Fibroblast of pulmonary artery (primary cell): Measurements from ENCODE around the gene SERTAD3.

Experiments
- DNase-seq: peaks from one replicate; pipeline ENCODE4 v3.0.0-alpha.2; 2010; ENCODE audit warnings: low read depth
- H3K4me3 ChIP-seq: replicated peaks from 2 replicates; pipeline ENCODE4 v1.5.1; 2011; ENCODE audit warnings: low read depth, mild to moderate bottlenecking, control low read depth, low read length, moderate library complexity
- CTCF ChIP-seq: IDR thresholded peaks from 2 replicates; pipeline ENCODE4 v1.5.1; 2011; ENCODE audit warnings: mild to moderate bottlenecking, control low read depth, low read length, inconsistent platforms; ENCODE audit errors: missing control alignments

Gene SERTAD3

GRCh38 chr19:40403262-40403984 lies 40.7 kb downstream of the SERTAD3 start:
- TF ChIP-seq CTCF: no peak
- DNase-seq: peak; percentile 92
- H3K4me3 ChIP-seq: peak overlapping the region; percentile 60

GRCh38 chr19:40400559-40400958 lies 43.6 kb downstream of the SERTAD3 start:
- DNase-seq: no peak
- no peak for TF ChIP-seq CTCF
- no peak overlapping the region for H3K4me3 ChIP-seq

GRCh38 chr19:40398417-40399131 lies 45.6 kb downstream of the SERTAD3 start:
- TF ChIP-seq CTCF: no peak
- no peak overlapping the region for H3K4me3 ChIP-seq
- DNase-seq: no peak

GRCh38 chr19:40397568-40397906 lies 46.6 kb downstream of the SERTAD3 start:
- H3K4me3 ChIP-seq: no peak overlapping the region
- DNase-seq: no peak
- no peak for TF ChIP-seq CTCF

GRCh38 chr19:40396886-40397567 lies 47.1 kb downstream of the SERTAD3 start:
- DNase-seq: no peak
- TF ChIP-seq CTCF: no peak
- no peak overlapping the region for H3K4me3 ChIP-seq

- no peak for TF ChIP-seq CTCF
- H3K4me3 ChIP-seq: no peak overlapping the region
- DNase-seq: no peak
These were observed 48.2 kb downstream of the SERTAD3 start for GRCh38 chr19:40395956-40396355.
